Stimulated activated effector memory CD8-positive, alpha-beta T cell treated with anti-CD3 and anti-CD28 coated beads, Interleukin-12 subunit alpha, Interleukin-12 subunit beta, amount 100 ng/mL, for 72 hours (primary cell): ENCODE data around the gene DPP3.
"Not testable (repeated sequence)": the region's sequence is repeated elsewhere in the genome, so short reads cannot be mapped to it uniquely, and the experiment has no call there.

ENCODE experiments used
- ATAC-seq: fragments of 150-1000 bp; cut with Tn5 transposase; 2 replicates; pipeline ENCODE4 v1.10.0; 2021
- DNase-seq, 2 donors: peaks; one replicate each; pipeline ENCODE4 v3.0.0; 2021 to 2022; ENCODE audit warnings: low spot score in 2 of 2
- H3K27ac Mint-ChIP-seq: one replicate; pipeline ENCODE4 v1.8.0; 2022; ENCODE audit warnings: mild to moderate bottlenecking, mixed read lengths
- H3K36me3 Mint-ChIP-seq: one replicate; pipeline ENCODE4 v1.8.0; 2022; ENCODE audit warnings: mild to moderate bottlenecking, mixed read lengths
- H3K4me1 Mint-ChIP-seq: one replicate; pipeline ENCODE4 v1.8.0; 2022; ENCODE audit warnings: mixed read lengths
- H3K4me3 Mint-ChIP-seq: one replicate; pipeline ENCODE4 v1.8.0; 2022; ENCODE audit warnings: mild to moderate bottlenecking, mixed read lengths
- H3K9me3 Mint-ChIP-seq: one replicate; pipeline ENCODE4 v1.8.0; 2022; ENCODE audit warnings: mixed read lengths

DPP3 gene

DNA sequence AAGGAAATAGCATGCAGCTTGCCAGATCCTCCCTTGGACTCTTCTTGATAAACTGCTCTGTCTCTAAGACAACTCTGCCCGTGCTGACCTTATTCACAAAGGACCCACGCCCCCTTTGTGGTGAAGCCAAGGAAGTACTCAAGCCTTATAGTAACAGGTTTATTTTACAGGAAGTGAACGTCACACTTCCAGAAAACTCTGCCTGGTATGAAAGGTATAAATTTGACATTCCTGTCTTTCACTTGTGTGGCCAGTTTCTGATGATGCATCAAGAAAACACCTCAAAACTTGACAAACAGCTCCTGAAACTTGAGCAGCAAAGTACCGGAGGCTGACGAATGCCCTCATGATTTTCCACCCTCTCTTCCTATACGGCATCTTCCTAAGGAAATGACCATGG is 26.0 kb upstream of the DPP3 start:
- peak overlapping the region; percentile 26 for H3K4me3 Mint-ChIP-seq
- H3K4me1 Mint-ChIP-seq: peaks cover 24% of the 10 kb centered on the region
- no peaks in the 10 kb centered on the region for H3K9me3 Mint-ChIP-seq
- DNase-seq (no peak), ATAC-seq (peak; percentile 32)
- peak overlapping the region; percentile 10 for H3K27ac Mint-ChIP-seq
- H3K36me3 Mint-ChIP-seq: no peaks in the 10 kb centered on the region

DNA sequence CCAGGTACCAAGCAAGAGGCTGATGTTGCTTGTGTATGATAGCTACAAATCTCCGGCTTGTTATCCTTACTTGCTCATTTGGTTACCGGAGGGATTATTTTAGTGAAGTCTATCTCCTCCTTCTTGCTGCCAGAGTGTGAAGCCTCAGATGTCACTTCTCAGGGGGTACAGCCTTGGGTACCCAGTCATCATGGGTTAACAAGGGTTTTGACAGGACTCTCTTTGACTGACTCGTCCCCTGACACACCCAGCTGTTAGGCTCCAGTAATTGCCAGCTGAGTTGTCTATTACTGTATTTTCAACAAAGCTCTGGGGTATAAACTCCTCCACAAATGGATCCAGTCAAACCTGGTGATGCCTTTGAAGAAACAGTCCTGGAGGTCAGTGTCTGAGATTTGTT is 25.4 kb upstream of the DPP3 start:
- no peaks in the 10 kb centered on the region for H3K9me3 Mint-ChIP-seq
- no peaks in the 10 kb centered on the region for H3K36me3 Mint-ChIP-seq
- ATAC-seq (peak; percentile 58), DNase-seq (no peak)
- peaks cover 28% of the 10 kb centered on the region for H3K4me1 Mint-ChIP-seq
- H3K27ac Mint-ChIP-seq: peak overlapping the region; percentile 10
- H3K4me3 Mint-ChIP-seq: peak overlapping the region; percentile 26

DNA sequence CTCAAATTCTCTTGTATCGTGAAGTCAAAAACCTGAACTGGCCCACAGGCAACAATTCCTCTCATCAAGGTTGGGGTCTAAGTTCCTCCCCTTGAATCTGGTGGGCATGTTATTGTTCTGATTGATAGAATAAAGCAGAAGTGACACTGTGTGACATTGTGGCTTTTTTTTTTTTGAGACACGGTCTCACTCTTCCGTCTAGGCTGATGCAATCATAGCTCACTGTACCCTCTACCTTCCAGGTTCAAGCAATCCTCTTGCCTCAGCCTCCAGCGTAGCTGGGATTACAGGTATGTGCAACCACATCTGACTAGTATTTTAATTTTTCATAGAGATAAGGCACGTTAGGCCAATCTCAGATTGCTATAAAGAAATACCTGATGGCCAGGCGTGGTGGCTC is 22.4 kb upstream of the DPP3 start:
- H3K9me3 Mint-ChIP-seq: no peaks in the 10 kb centered on the region
- H3K4me3 Mint-ChIP-seq: no peak overlapping the region
- no peaks in the 10 kb centered on the region for H3K36me3 Mint-ChIP-seq
- peaks cover 34% of the 10 kb centered on the region for H3K4me1 Mint-ChIP-seq
- DNase-seq: no peak
- ATAC-seq: no peak
- no peak overlapping the region for H3K27ac Mint-ChIP-seq

DNA sequence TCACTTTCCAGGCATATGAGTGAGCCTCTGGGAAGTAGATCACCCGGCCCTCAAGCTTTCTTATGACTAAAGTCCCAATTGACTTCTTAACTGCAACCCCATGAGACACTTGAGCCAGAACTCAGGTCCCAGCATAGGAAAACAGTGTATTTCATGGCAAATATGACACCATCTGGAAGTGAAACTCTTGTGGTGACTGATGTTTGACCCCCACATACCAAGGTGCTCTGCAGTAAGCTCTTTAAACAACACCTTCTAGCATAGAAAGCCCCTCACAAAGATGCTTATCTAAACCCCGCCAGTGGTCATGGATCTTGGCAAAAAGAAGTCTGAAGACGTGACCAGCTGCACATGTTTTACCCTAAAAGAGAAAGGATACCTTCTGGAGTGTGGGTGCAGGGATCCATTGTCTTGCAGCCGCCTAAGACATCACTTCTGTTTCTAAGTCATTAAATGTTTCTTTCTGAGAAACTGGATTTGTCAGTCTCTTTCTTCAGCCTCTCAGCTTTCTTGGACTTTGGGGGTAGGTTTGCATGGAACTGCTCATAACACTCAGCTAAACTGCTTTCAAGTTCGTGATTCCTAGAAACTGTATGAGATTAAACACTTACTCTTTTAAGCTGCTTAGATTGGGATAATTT is 21.0 kb upstream of the DPP3 start:
- Mint-ChIP-seq H3K4me1 (peaks cover 34% of the 10 kb centered on the region), H3K36me3 (no peaks in the 10 kb centered on the region), H3K9me3 (no peaks in the 10 kb centered on the region), H3K27ac (peak overlapping the region; percentile 9), H3K4me3 (no peak overlapping the region)
- ATAC-seq (peak; percentile 69), DNase-seq (no peak)

DNA sequence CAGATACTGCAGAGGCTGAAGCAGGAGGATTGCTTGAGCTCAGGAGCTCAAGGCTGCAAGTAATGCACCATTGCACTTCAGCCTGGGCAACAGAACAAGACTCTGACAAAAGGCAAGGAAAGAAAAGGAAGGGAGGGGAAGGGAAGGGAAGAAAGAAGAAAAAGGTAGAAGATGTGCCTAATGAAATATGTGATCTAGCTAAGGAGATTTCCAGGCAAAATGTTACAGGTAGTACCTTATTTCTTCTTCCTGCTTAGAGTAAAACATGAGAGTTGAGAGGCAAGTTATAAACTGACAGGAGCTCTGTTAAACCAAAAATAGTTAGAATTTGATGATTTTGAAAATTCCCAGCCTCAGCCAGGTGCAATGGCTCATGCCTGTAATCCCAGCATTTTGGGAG is 18.2 kb upstream of the DPP3 start:
- H3K9me3 Mint-ChIP-seq: no peaks in the 10 kb centered on the region
- ATAC-seq: no peak
- no peak overlapping the region for H3K4me3 Mint-ChIP-seq
- peaks cover 33% of the 10 kb centered on the region for H3K4me1 Mint-ChIP-seq
- no peak for DNase-seq
- H3K36me3 Mint-ChIP-seq: no peaks in the 10 kb centered on the region
- no peak overlapping the region for H3K27ac Mint-ChIP-seq

DNA sequence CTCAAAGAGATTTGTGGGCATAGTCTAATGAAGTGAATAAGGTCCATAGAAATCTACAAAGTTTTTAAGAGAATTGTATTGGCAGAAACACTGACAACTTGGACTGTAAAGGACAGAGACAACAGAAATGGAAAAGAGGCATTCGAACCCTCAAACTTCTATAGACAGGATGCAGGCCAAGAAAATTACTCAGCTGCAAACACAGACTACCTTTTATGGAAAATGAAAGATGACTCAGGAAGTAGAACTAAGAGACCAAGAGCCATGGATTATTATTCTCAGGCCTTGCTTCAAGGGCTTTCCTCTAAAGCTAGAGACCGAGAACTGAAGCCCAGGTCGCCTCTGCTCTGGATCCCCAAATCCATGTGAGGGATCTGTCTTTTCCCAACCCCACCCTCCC is 17.3 kb upstream of the DPP3 start:
- peak overlapping the region; percentile 55 for H3K27ac Mint-ChIP-seq
- peaks cover 38% of the 10 kb centered on the region for H3K4me1 Mint-ChIP-seq
- no peak for ATAC-seq
- no peaks in the 10 kb centered on the region for H3K9me3 Mint-ChIP-seq
- no peaks in the 10 kb centered on the region for H3K36me3 Mint-ChIP-seq
- no peak for DNase-seq
- H3K4me3 Mint-ChIP-seq: no peak overlapping the region

DNA sequence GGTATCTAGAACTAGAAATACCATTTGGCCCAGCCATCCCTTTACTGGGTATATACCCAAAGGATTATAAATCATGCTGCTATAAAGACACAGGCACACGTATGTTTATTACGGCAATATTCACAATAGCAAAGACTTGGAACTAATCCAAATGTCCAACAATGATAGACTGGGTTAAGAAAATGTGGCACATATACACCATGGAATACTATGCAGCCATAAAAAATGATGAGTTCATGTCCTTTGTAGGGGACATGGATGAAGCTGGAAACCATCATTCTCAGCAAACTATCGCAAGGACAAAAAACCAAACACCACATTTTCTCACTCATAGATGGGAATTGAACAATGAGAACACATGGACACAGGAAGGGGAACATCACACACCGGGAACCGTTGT is 16.1 kb upstream of the DPP3 start:
- ATAC-seq, H3K36me3 Mint-ChIP-seq, H3K9me3 Mint-ChIP-seq, H3K4me3 Mint-ChIP-seq, DNase-seq, H3K27ac Mint-ChIP-seq: not testable (repeated sequence)
- peaks cover 34% of the 10 kb centered on the region for H3K4me1 Mint-ChIP-seq

DNA sequence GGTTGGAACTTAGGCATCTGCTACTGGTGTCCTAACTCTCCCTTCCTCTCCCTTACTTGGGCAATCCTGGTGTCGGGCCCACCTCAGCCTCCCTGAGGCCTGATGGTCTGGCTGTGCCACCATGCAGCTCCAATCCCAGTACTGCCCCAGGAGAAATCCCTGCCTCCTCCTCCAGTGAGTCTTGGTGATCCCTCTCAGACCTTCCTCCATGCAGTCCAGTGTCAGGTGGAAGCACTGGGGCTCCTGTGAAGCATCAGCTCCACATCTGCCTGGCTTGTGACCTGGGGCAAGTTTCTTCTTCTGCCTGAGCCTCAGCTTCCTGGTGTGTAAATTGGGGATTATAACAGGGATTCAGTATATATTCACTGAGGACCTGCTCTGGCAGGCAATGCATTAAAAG is 15.3 kb upstream of the DPP3 start:
- Mint-ChIP-seq H3K4me1 (peaks cover 29% of the 10 kb centered on the region), H3K4me3 (no peak overlapping the region), H3K27ac (no peak overlapping the region), H3K9me3 (no peaks in the 10 kb centered on the region), H3K36me3 (peaks cover under 1% of the 10 kb centered on the region)
- DNase-seq: no peak
- no peak for ATAC-seq

DNA sequence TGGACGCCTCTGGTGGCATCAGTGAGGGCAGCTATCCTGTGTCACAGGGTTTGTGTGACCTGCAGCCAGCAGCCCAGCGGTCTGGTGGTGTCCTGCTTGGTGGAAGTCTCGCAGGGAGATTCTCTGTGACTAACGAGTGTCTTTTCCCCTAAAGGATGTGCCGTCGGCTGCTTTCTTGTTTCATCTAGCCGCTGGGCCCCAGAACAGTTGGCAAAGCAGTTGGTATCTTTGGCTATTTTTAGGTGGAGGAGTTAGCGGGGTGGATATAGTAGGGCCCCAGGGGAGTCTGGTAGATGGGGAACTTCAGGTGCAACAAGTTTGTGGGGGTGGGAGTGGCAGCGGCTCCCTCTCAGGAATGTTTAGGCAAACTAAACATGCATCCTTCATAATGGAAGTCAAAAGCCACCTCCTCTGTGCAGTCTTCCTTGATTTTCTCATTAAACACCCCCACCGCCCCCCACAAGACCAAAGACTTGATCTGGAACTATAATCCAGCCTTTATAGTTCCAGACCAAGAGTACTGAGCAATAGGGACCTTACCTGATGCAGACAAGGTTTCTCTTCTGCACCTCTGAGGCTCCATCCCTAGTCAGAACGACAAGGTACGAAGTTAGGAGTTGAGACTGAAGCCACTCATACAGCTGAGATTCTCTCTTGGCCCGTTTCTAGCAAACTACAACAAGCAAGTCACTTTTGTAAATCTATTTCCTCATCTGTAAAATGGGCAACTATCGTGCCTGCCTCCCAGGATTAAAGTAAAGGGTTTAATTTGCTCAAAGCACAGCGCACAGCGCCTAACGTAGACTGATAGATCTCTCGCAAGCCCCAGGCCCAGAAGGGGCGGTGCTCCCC is 14.6 kb upstream of the DPP3 start:
- H3K27ac Mint-ChIP-seq: peak overlapping the region; percentile 79
- H3K4me3 Mint-ChIP-seq: peak overlapping the region; percentile 75
- peaks cover 29% of the 10 kb centered on the region for H3K4me1 Mint-ChIP-seq
- ATAC-seq (no peak), DNase-seq (no peak)
- H3K9me3 Mint-ChIP-seq: no peaks in the 10 kb centered on the region
- peaks cover 6% of the 10 kb centered on the region for H3K36me3 Mint-ChIP-seq

DNA sequence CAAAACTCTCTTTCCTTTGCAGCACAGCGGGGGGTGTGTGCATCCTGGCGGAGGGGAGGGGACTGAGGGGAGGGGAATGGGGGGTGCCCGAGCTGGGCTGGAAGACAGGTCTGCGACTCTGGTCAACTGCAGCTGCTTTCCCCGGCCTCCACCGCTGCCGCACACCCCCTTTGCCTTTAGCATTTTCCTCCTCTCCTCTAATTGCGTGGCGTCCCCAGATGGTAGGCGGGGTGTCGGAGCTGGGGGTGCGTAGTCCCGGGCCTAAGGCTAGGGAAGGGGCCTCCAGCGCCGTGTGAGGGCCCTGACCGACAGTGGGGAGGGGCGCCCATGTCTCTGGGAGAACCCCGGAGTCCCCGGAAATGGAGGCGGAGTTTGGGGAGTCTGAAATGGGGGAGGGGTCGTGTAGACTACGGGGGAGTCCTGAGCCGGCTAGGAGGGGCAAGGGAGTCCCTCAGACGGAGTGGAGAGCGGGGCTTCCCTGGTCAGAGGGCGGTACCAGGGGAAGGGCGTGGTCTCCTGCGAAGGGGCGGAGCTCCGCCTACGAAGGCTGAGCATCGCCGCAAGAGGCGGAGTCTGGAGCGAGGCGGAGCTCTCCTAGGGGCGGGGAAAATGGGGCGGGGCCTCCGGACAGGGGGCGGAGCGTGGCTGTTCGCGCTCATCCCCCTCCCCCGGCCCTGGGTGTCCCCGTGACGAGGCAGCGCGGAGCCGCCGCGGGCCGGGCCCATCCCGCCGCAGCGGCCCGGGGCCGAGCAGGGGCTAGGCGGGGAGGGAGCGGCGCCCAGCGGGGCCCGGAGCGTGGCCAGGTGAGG is 13.8 kb upstream of the DPP3 start, which contains the start of gene PELI3:
TSS of gene PELI3 (plus strand) at position 681 of the 809 bp plus-strand sequence. CDS start 1,224 bp downstream, outside the sequence.
- peak; percentile 93 to 97 for DNase-seq

DNA sequence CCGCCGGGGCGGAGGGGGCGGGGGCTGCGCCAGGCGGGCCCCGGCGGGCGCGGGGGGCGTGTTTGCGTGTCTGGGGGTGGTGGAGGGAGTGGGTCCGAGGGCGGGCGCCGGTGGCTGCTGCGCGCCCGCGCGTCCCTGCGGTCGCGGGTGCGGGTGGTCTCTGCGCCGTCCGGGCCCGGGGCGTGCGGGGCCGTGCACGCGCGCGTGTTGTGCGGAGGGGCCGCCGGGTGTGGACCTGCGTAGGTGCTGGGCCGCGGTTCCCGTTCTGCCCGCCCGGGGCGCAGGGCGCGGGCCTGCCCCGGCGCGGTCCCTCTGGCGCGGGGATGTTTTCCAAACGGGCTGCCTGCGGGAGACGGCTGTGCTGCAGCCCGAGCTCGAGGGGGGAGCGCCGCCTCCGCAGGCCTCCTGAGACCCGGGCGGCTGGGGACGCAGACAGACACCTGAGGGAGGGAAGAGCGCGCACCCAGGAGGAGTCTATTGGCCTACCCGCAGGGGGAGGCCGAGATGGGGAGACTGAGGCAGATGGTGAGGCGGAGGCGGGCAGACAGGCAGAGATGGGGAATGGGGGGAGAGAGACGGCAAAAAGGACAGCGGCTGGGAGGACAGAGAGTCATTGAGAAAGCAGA is 13.1 kb upstream of the DPP3 start:
- Mint-ChIP-seq H3K4me1 (peaks cover 33% of the 10 kb centered on the region), H3K27ac (peak overlapping the region; percentile 79), H3K36me3 (peaks cover 11% of the 10 kb centered on the region), H3K4me3 (peak overlapping the region; percentile 75), H3K9me3 (no peaks in the 10 kb centered on the region)
- DNase-seq (no peak), ATAC-seq (peak; percentile 77)

More for the DNA sequence above, 13.8 kb upstream of the DPP3 start, which contains the start of gene PELI3:
- no peaks in the 10 kb centered on the region for H3K9me3 Mint-ChIP-seq
- H3K4me1 Mint-ChIP-seq: peaks cover 33% of the 10 kb centered on the region
- H3K36me3 Mint-ChIP-seq: peaks cover 11% of the 10 kb centered on the region
- H3K27ac Mint-ChIP-seq: peak within 1 kb of the TSS; percentile 79
- peak; percentile 88 for ATAC-seq
- peak within 1 kb of the TSS; percentile 75 for H3K4me3 Mint-ChIP-seq

DNA sequence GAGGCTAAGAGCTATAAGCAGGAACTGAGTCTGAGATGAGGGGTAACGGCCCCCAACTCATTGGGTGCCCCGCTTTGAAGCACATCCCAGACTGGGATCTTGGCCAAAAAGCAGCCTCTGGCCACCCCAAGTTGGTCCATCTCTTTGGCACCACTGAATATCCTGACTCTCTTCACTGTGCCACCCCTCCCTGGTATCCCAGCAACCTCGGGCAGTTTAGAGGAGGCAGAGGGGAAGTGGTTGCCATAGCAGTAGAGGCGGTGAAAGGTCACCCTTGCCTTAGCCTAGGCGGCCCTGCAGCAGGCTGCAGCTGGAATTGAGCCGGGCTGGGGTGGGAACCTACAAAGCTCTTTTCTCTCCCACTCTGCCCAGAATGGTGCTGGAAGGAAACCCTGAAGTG is 12.5 kb upstream of the DPP3 start:
- peaks cover 11% of the 10 kb centered on the region for H3K36me3 Mint-ChIP-seq
- peak overlapping the region; percentile 68 for H3K27ac Mint-ChIP-seq
- H3K4me3 Mint-ChIP-seq: peak overlapping the region; percentile 75
- peaks cover 28% of the 10 kb centered on the region for H3K4me1 Mint-ChIP-seq
- H3K9me3 Mint-ChIP-seq: no peaks in the 10 kb centered on the region
- DNase-seq: no peak
- ATAC-seq: no peak

DNA sequence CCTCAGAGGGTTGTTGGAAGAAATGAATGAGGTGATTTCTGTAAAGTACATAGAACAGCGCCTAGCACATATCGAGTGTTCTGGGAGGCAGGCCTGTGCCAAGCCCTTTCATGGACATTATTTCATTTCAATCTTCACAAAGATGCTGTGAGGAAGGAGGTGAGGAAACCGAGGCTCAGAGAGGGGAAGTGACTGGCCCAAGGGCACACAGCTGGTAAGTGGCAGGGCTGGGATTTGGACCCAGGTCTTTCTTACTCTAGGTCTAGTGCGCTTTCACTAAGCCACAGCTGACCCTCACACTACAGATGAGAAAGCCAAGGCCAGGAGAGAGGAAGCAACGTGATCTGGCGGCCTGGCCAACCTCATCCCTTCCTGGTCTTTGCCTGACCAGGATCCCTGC is 11.5 kb upstream of the DPP3 start:
- H3K4me1 Mint-ChIP-seq: peaks cover 20% of the 10 kb centered on the region
- H3K36me3 Mint-ChIP-seq: peaks cover 11% of the 10 kb centered on the region
- H3K27ac Mint-ChIP-seq: no peak overlapping the region
- peak overlapping the region; percentile 75 for H3K4me3 Mint-ChIP-seq
- ATAC-seq: no peak
- H3K9me3 Mint-ChIP-seq: no peaks in the 10 kb centered on the region
- DNase-seq: no peak

DNA sequence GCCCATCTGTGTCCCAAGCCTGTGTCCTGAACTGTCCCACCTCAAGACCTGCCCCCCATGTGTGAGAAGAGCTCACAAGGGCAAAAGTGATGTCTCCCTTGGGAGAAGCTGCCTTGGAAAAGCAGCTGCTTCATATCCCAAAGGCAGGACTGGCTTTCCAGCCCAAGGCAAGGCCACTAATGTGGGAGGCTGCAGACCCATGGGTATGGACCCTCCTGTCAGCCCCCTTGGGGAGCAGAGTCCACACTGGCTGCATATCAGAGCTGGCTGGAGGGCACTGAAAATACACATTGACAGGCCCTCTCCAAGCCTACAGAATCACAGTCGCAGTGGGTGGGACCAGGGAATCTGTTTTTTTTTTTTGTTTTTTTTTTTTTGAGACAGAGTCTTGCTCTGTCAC is 10.8 kb upstream of the DPP3 start:
- H3K4me3 Mint-ChIP-seq: no peak overlapping the region
- H3K9me3 Mint-ChIP-seq: no peaks in the 10 kb centered on the region
- H3K36me3 Mint-ChIP-seq: peaks cover 11% of the 10 kb centered on the region

DNA sequence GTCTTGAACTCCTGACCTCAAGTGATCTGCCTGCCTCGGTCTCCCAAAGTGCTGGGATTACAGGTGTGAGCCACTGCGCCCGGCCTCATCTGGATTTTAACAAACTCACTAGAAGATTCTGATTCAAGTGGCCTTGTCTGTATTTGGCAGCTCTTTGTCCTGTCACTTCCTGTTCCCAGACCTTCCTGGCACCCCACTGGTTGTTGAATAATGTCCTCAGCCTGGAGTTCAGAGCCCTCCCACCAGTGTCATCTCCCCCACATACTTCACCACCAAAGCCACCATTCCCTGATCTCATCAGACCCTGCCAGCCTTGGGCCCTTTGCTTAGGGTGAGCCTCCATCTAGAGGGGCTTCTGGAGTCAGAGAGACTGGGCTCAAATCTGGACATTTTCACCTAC is 10.2 kb upstream of the DPP3 start:
- Mint-ChIP-seq H3K4me3 (no peak overlapping the region), H3K9me3 (no peaks in the 10 kb centered on the region), H3K36me3 (peaks cover 11% of the 10 kb centered on the region), H3K27ac (no peak overlapping the region), H3K4me1 (peaks cover 20% of the 10 kb centered on the region)
- no peak for DNase-seq
- no peak for ATAC-seq

More for the DNA sequence above, 10.8 kb upstream of the DPP3 start:
- DNase-seq (no peak), ATAC-seq (no peak)
- Mint-ChIP-seq H3K4me1 (peaks cover 20% of the 10 kb centered on the region), H3K27ac (no peak overlapping the region)
